Esophagus squamous epithelium (tissue), 5 donors: ENCODE results near the gene RNF225. TPM values are rescaled to one million over a fixed set of nuclear protein-coding genes. Genes with fewer than 3 reads are reported as not detected.
"Not testable (repeated sequence)": the region's sequence is repeated elsewhere in the genome, so short reads cannot be mapped to it uniquely, and the experiment has no call there.

Experiments used
- DNase-seq: peaks from one replicate; lab custom pipeline; 2025; lab: John Stamatoyannopoulos, UW
- H3K27ac ChIP-seq, 4 donors: fragments of 200-600 bp; sonication (generic); one replicate each; pipeline ENCODE4 v1.5.1; 2016 to 2019; ENCODE audit warnings: mild to moderate bottlenecking in 1 of 4
- H3K27me3 ChIP-seq, 4 donors: fragments of 200-600 bp; sonication (generic); 1 replicate in 3 of 4; 2 replicates in 1 of 4; pipeline versions ENCODE4 v1.5.1 to v1.6.0; 2017 to 2021; ENCODE audit warnings: antibody characterized with exemption in 1 of 4
- H3K36me3 ChIP-seq, 3 donors: fragments of 200-600 bp; sonication (generic); one replicate each; pipeline ENCODE4 v1.5.1; 2016 to 2019
- H3K4me1 ChIP-seq, 3 donors: fragments of 200-600 bp; sonication (generic); one replicate each; pipeline ENCODE4 v1.5.1; 2017 to 2019
- H3K4me3 ChIP-seq, 4 donors: fragments of 200-600 bp; sonication (generic); 1 replicate in 3 of 4; 2 replicates in 1 of 4; pipeline ENCODE4 v1.5.1; 2016 to 2019; ENCODE audit warnings: mild to moderate bottlenecking in 2 of 4, moderate library complexity in 1 of 4
- H3K9me3 ChIP-seq, 3 donors: fragments of 200-600 bp; sonication (generic); one replicate each; pipeline ENCODE4 v1.5.1; 2016 to 2019
- POLR2A ChIP-seq, 4 donors: fragments of 450-650 bp; IDR thresholded peaks; one replicate each; pipeline ENCODE4 v1.6.1; 2017; ENCODE audit warnings: antibody characterized with exemption in 4 of 4, mild to moderate bottlenecking in 4 of 4, moderate library complexity in 3 of 4
- WGBS, 2 donors: methylation state at CpG; one replicate each; pipeline ENCODE4 v1.1.5; 2018; 5-methylcytosine and 5-hydroxymethylcytosine counted together
- intact Hi-C: fragments of 100-400 bp; cut with DNase I; formaldehyde crosslinking; loops from one replicate; pipeline ENCODE4 v1.15.0; 2022
- small RNA-seq, 4 donors: library from RNA; depleted of rRNA; stranded (forward); fragments of <200 nt; gene quantifications; one replicate each; pipeline ENCODE3, GENCODE V24; 2016
- total RNA-seq, 4 donors: library from RNA; depleted of rRNA; stranded (reverse); fragments of >200 nt; gene quantifications; one replicate each; pipeline ENCODE4 v1.1.0, GENCODE V29; 2016
- TF ChIP-seq, protein P1 (sequence below), 6 experiments: fragments of 450-650 bp in 4 of 6; fragments of 200-600 bp in 2 of 6; sonication (generic) in 2 of 6; IDR thresholded peaks; one replicate each; pipeline ENCODE4 v1.5.1; 2016 to 2019; ENCODE audit warnings: antibody characterized with exemption in 6 of 6, mild to moderate bottlenecking in 4 of 6, moderate library complexity in 4 of 6
- donor health status: DM: yes; HTN: yes; CAD: no.

RNF225 gene
- total RNA-seq, 4 donors from 2014 or later = 5.0 to 30.5 (median 15.7) TPM

DNA sequence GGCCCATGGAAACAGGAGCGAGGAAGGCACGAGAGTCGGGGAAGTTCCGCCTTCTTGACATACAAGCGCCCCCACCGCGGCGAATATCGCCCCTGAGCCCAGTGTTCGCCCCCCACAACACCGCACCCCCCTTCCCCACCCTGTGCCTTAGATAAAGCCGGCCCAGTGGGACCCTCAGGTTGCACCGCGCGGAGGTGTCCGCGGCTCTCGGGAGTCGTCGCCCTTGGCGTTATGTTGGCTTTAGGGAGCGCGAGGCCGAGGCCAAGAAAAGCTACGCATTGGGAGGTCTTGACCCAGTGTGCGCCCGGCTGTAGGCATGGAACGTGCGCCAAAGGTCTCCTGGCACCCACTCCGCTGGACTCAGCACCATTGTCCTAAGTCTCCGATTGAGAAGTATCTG lies 45.1 kb downstream of the RNF225 start:
- no peaks in the 10 kb centered on the region for H3K27me3 ChIP-seq
- H3K9me3 ChIP-seq = peaks cover 0 to 43% (median 34%) of the 10 kb centered on the region in 3 donors
- intact Hi-C loops = no loop called here
- TF ChIP-seq POLR2A (IDR thresholded peaks at IDR 0.05) = no peak
- TF ChIP-seq, protein P1, sequence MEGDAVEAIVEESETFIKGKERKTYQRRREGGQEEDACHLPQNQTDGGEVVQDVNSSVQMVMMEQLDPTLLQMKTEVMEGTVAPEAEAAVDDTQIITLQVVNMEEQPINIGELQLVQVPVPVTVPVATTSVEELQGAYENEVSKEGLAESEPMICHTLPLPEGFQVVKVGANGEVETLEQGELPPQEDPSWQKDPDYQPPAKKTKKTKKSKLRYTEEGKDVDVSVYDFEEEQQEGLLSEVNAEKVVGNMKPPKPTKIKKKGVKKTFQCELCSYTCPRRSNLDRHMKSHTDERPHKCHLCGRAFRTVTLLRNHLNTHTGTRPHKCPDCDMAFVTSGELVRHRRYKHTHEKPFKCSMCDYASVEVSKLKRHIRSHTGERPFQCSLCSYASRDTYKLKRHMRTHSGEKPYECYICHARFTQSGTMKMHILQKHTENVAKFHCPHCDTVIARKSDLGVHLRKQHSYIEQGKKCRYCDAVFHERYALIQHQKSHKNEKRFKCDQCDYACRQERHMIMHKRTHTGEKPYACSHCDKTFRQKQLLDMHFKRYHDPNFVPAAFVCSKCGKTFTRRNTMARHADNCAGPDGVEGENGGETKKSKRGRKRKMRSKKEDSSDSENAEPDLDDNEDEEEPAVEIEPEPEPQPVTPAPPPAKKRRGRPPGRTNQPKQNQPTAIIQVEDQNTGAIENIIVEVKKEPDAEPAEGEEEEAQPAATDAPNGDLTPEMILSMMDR (IDR thresholded peaks at IDR 0.05) = no peak
- peak overlapping the region; percentile 50 to 86 (median 66) for H3K4me3 ChIP-seq
- DNase-seq = no peak
- WGBS, 2 donors = 76% methylated on average over 3 of the region's 31 CpGs; no CpG with 5 or more reads in 1 of the 2 donors
- H3K27ac ChIP-seq = peak overlapping the region; percentile 70 to 89 (median 79)
- peaks cover under 1 to 29% (median 19%) of the 10 kb centered on the region in 3 donors for H3K36me3 ChIP-seq
- peaks cover 6 to 21% (median 13%) of the 10 kb centered on the region in 3 donors for H3K4me1 ChIP-seq

DNA sequence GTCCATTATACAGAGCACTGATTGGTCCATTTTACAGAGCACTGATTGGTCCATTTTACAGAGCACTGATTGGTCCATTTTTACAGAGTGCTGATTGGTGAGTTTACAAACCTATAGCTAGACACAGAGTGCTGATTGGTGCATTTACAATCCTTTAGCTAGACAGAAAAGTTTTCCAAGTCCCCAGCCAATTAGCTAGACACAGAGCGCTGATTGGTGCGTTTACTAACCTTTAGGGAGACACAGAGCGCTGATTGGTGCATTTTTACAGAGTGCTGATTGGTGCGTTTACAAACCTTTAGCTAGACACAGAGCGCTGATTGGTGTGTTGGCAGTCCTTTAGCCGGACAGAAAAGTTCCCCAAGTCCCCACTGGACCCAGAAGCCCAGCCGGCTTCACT lies 47.5 kb downstream of the RNF225 start:
- H3K27ac ChIP-seq, H3K36me3 ChIP-seq, H3K4me3 ChIP-seq, DNase-seq, intact Hi-C loops: not testable (repeated sequence)
- Histone ChIP-seq H3K9me3 (peaks cover 0 to 19% (median 12%) of the 10 kb centered on the region in 3 donors), H3K27me3 (peaks cover 0 to 23% (median 0%) of the 10 kb centered on the region in 4 donors), H3K4me1 (peaks cover 6 to 21% (median 13%) of the 10 kb centered on the region in 3 donors)
- whole genome bisulfite sequencing, 2 donors = 85 to 88% methylated on average over 5 to 7 of the region's 7 CpGs

Small RNA genes lying within 50 kb of the gene (small RNA-seq; reads per million reads assigned to genes)
- 0 reads per million in 4 donors for gene MIR4754
- gene RNA5SP473 = 0 to 0.60 (median 0.15) reads per million in 4 donors

Other genes with a start within 250 kb of the RNF225 start
- gene ZNF329, start 244.9 kb upstream of the RNF225 start, total RNA-seq = 1 to 10 TPM; 3.0 to 6.7 (median 3.9) TPM
- 10 to 100 TPM; 20.4 to 28.6 (median 24.9) TPM for gene ZNF274, start 212.6 kb upstream of the RNF225 start, total RNA-seq
- 10 to 100 TPM; 19.1 to 53.4 (median 36.0) TPM for gene ZNF544, start 166.7 kb upstream of the RNF225 start, total RNA-seq
- 1 to 10 TPM; 3.5 to 6.7 (median 4.2) TPM for gene ZNF8, start 116.7 kb upstream of the RNF225 start, total RNA-seq
- gene ERVK3-1, start 90.3 kb upstream of the RNF225 start, total RNA-seq = 10 to 100 TPM; 24.7 to 42.0 (median 38.0) TPM
- gene ZSCAN22, start 68.7 kb upstream of the RNF225 start, total RNA-seq = 1 to 10 TPM; 2.2 to 3.2 (median 2.9) TPM
- gene A1BG, start 42.2 kb upstream of the RNF225 start, total RNA-seq = 10 to 100 TPM in 2 of 4 donors, 1 to 10 TPM in 1, not detected in 1; 1.1 to 25.1 (median 13.9) TPM
- gene ZNF497, start 32.9 kb upstream of the RNF225 start, total RNA-seq = 1 to 10 TPM in 3 of 4 donors, under 1 TPM in 1; 0.87 to 1.9 (median 1.4) TPM
- 1 to 10 TPM; 2.4 to 6.7 (median 3.3) TPM for gene ZNF837, start 14.6 kb upstream of the RNF225 start, total RNA-seq
- gene RPS5, start 8.4 kb upstream of the RNF225 start, total RNA-seq = 1,000 to 10,000 TPM; 1,292 to 2,917 (median 1,952) TPM
- 10 to 100 TPM in 2 of 4 donors, 1 to 10 TPM in 2; 8.5 to 13.4 (median 9.4) TPM for gene ZNF584, start 13.0 kb downstream of the RNF225 start, total RNA-seq
- gene ZNF132, start 44.5 kb downstream of the RNF225 start, total RNA-seq = 1 to 10 TPM; 2.0 to 5.3 (median 2.4) TPM
- 10 to 100 TPM in 1 of 4 donors, 1 to 10 TPM in 3; 6.5 to 10.1 (median 8.0) TPM for gene ZNF324B, start 56.0 kb downstream of the RNF225 start, total RNA-seq
- gene ZNF324, start 71.4 kb downstream of the RNF225 start, total RNA-seq = 10 to 100 TPM; 13.5 to 25.4 (median 20.2) TPM
- 10 to 100 TPM in 3 of 4 donors, 1 to 10 TPM in 1; 6.0 to 13.3 (median 12.1) TPM for gene ZNF446, start 80.7 kb downstream of the RNF225 start, total RNA-seq
- gene SLC27A5, start 116.3 kb downstream of the RNF225 start, total RNA-seq = 1 to 10 TPM; 1.9 to 5.3 (median 2.6) TPM
- 10 to 100 TPM in 1 of 4 donors, 1 to 10 TPM in 3; 6.9 to 11.1 (median 8.3) TPM for gene ZBTB45, start 124.2 kb downstream of the RNF225 start, total RNA-seq
- gene TRIM28, start 148.4 kb downstream of the RNF225 start, total RNA-seq = 100 to 1,000 TPM; 150 to 198 (median 179) TPM
- gene CHMP2A, start 159.4 kb downstream of the RNF225 start, total RNA-seq = 10 to 100 TPM; 76.5 to 99.5 (median 86.6) TPM
- gene UBE2M, start 163.0 kb downstream of the RNF225 start, total RNA-seq = 10 to 100 TPM; 22.0 to 37.4 (median 24.7) TPM
- 10 to 100 TPM; 11.8 to 30.9 (median 21.7) TPM for gene MZF1, start 177.7 kb downstream of the RNF225 start, total RNA-seq